ENCODE data around the gene GPANK1.

Gene GPANK1

GRCh38 chr6:31651602-31652191 lies 13.1 kb downstream of the GPANK1 start:
- no peak overlapping the region for H3K27ac ChIP-seq (ENCODE audit: low read depth, low read length)
- H3K36me3 ChIP-seq (ENCODE audit: control insufficient read depth, insufficient read depth, low read length): peaks cover 38% of the 10 kb centered on the region
- H3K4me1 ChIP-seq (ENCODE audit: control insufficient read depth, insufficient read depth, low read length): no peaks in the 10 kb centered on the region
- H3K4me3 ChIP-seq (ENCODE audit: low read depth, low read length): peak overlapping the region; percentile 85
- H3K9me3 ChIP-seq (ENCODE audit: control insufficient read depth, insufficient read depth, low read depth, low read length): no peaks in the 10 kb centered on the region
- H3K9ac ChIP-seq (ENCODE audit: low read length): peak overlapping the region; percentile 98
- H3K27me3 ChIP-seq (ENCODE audit: control insufficient read depth, insufficient read depth, low read length): no peaks in the 10 kb centered on the region

GRCh38 chr6:31645325-31645724 lies 19.5 kb downstream of the GPANK1 start:
- H3K4me1 ChIP-seq (ENCODE audit: control insufficient read depth, insufficient read depth, low read length): no peaks in the 10 kb centered on the region
- no peak overlapping the region for H3K9ac ChIP-seq (ENCODE audit: low read length)
- H3K9me3 ChIP-seq (ENCODE audit: control insufficient read depth, insufficient read depth, low read depth, low read length): no peaks in the 10 kb centered on the region
- no peak overlapping the region for H3K4me3 ChIP-seq (ENCODE audit: low read depth, low read length)
- no peak overlapping the region for H3K27ac ChIP-seq (ENCODE audit: low read depth, low read length)
- peaks cover 92% of the 10 kb centered on the region for H3K36me3 ChIP-seq (ENCODE audit: control insufficient read depth, insufficient read depth, low read length)
- H3K27me3 ChIP-seq (ENCODE audit: control insufficient read depth, insufficient read depth, low read length): no peaks in the 10 kb centered on the region

DNA sequence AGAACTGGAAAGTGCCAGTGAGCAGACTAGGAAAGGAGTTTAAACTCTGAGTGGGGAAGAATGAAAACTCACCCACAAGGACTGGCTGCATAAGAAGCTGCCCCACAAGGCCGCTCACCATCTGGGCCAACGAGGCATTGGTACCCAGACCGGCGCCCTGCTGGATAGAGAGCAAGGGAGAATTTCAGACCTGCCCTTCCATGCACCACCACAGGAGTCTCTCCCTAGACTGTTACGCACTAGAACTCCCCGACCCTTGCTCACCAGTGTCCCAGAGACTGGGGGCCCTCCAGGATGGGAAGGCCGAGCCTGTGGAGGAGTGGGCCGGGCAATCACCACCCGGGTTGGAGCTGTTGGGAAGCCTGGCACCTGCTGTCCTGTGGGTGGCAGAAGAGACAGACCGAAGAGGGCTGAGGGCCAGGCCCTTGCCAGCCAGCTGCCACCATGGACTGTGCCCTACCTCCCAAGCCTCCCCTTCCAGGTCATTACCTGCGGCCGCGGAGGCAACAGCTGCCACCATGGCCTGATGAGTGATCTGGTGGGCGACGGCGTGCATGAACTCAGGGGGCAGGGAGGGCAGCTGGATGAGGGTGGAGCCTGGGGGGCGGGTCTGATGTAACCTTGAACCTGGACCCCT lies 20.9 kb downstream of the GPANK1 start:
- H3K4me1 ChIP-seq (ENCODE audit: control insufficient read depth, insufficient read depth, low read length): no peaks in the 10 kb centered on the region
- no peaks in the 10 kb centered on the region for H3K27me3 ChIP-seq (ENCODE audit: control insufficient read depth, insufficient read depth, low read length)
- H3K4me3 ChIP-seq (ENCODE audit: low read depth, low read length): no peak overlapping the region
- H3K9ac ChIP-seq (ENCODE audit: low read length): no peak overlapping the region
- H3K27ac ChIP-seq (ENCODE audit: low read depth, low read length): no peak overlapping the region
- H3K36me3 ChIP-seq (ENCODE audit: control insufficient read depth, insufficient read depth, low read length): peaks cover 94% of the 10 kb centered on the region
- no peaks in the 10 kb centered on the region for H3K9me3 ChIP-seq (ENCODE audit: control insufficient read depth, insufficient read depth, low read depth, low read length)

DNA sequence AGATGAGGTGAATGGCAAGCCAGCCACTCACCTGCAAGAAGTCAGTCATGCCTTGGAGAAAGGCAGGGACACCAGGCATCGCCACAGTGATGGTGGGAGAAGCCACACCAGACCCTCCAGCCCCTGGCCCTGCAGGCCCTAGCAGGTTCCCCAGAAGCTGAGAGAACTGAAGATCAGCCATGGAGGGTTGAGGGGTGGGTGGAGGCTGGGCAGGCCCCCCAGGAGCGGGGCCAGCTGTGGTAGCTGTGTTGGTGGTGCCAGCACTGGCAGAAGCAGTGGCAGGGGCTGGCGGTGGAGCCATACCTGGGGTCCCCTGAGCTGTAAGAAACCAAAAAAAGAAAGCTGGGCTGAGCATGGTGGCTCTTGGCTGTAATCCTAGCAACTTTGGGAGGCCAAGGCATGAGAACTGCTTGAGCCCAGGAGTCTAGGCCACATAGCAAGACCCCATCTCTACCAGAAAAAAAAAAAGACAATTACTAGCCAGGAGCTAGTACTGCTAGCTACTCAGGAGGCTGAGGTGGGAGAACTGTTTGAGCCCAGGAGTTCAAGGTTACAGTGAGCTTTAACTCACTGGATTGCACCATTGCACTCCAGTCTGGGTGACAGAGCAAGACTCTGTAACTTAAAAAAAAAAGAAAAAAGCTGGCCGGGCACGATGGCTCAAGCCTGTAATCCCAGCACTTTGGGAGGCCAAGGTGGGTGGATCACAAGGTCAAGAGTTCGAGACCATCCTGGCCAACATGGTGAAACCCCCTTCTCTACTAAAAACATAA lies 21.8 kb downstream of the GPANK1 start:
- Histone ChIP-seq H3K9me3 (ENCODE audit: control insufficient read depth, insufficient read depth, low read depth, low read length) (no peaks in the 10 kb centered on the region), H3K9ac (ENCODE audit: low read length) (no peak overlapping the region), H3K27ac (ENCODE audit: low read depth, low read length) (no peak overlapping the region), H3K27me3 (ENCODE audit: control insufficient read depth, insufficient read depth, low read length) (no peaks in the 10 kb centered on the region), H3K36me3 (ENCODE audit: control insufficient read depth, insufficient read depth, low read length) (peaks cover 91% of the 10 kb centered on the region), H3K4me3 (ENCODE audit: low read depth, low read length) (no peak overlapping the region), H3K4me1 (ENCODE audit: control insufficient read depth, insufficient read depth, low read length) (no peaks in the 10 kb centered on the region)

DNA sequence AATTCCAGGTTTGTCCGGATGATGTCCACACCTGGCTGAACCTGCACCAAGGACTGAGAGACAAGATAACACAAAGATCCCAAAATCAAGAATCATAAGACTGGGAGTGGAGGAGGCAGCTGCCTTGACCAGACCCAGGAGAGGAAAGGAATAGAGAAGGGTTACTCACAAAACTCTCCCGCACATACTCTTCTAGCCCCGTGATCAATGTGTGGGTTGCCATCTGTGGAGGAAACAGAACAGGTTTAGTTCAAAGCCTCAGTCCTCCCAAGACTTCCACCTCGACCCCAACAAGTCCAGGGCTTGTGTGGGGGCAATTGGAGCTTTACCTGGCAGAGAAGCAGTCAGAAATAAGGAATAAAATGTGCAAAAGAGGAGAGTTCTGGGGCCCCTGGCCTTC lies 23.4 kb downstream of the GPANK1 start:
- H3K9me3 ChIP-seq (ENCODE audit: control insufficient read depth, insufficient read depth, low read depth, low read length): no peaks in the 10 kb centered on the region
- no peaks in the 10 kb centered on the region for H3K4me1 ChIP-seq (ENCODE audit: control insufficient read depth, insufficient read depth, low read length)
- no peaks in the 10 kb centered on the region for H3K27me3 ChIP-seq (ENCODE audit: control insufficient read depth, insufficient read depth, low read length)
- no peak overlapping the region for H3K27ac ChIP-seq (ENCODE audit: low read depth, low read length)
- H3K9ac ChIP-seq (ENCODE audit: low read length): no peak overlapping the region
- no peak overlapping the region for H3K4me3 ChIP-seq (ENCODE audit: low read depth, low read length)
- H3K36me3 ChIP-seq (ENCODE audit: control insufficient read depth, insufficient read depth, low read length): peaks cover 94% of the 10 kb centered on the region

DNA sequence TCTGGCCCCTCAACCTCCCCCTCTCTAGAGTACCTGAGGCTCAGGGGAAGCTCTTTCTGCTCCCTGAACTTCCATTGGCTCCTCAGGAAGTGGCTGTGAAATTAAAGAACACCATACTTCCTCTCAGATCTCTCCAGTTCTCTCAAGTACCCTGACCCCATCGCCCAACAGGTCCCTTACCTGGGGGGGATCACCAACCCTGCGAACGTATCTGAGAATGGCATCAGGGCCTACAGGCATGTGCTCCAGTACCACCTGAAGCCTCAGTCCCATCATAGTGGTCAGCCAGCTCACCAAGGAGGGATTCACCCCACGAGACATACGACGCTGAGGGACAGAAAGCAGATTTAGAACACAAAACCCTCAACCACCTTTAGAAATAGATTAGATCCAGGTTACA lies 24.2 kb downstream of the GPANK1 start:
- Histone ChIP-seq H3K36me3 (ENCODE audit: control insufficient read depth, insufficient read depth, low read length) (peaks cover 94% of the 10 kb centered on the region), H3K4me1 (ENCODE audit: control insufficient read depth, insufficient read depth, low read length) (no peaks in the 10 kb centered on the region), H3K9ac (ENCODE audit: low read length) (no peak overlapping the region), H3K4me3 (ENCODE audit: low read depth, low read length) (no peak overlapping the region), H3K27me3 (ENCODE audit: control insufficient read depth, insufficient read depth, low read length) (no peaks in the 10 kb centered on the region), H3K9me3 (ENCODE audit: control insufficient read depth, insufficient read depth, low read depth, low read length) (no peaks in the 10 kb centered on the region), H3K27ac (ENCODE audit: low read depth, low read length) (no peak overlapping the region)

DNA sequence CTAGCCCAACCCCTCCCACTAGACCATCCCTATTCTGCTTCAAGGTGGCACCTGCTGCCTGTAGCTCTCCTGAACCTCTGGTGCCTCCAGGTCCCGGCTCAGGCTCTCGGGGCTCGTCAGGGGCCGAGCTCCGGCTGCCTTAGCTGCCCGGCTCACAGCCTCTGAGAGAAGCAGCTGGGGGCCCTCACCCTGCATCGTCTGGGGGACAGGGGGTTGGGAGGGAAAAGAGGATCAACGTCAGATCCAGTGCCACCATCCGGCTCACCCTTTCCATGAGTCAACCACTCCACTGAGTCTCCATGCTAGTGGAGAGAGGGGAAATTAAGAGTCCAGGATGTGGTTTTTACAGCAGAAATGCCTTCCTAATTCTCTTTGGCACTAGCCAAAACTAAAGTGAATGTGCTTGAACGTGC lies 25.3 kb downstream of the GPANK1 start:
- no peak overlapping the region for H3K9ac ChIP-seq (ENCODE audit: low read length)
- H3K36me3 ChIP-seq (ENCODE audit: control insufficient read depth, insufficient read depth, low read length): peaks cover 94% of the 10 kb centered on the region
- no peak overlapping the region for H3K27ac ChIP-seq (ENCODE audit: low read depth, low read length)
- H3K27me3 ChIP-seq (ENCODE audit: control insufficient read depth, insufficient read depth, low read length): no peaks in the 10 kb centered on the region
- H3K9me3 ChIP-seq (ENCODE audit: control insufficient read depth, insufficient read depth, low read depth, low read length): no peaks in the 10 kb centered on the region
- no peak overlapping the region for H3K4me3 ChIP-seq (ENCODE audit: low read depth, low read length)
- H3K4me1 ChIP-seq (ENCODE audit: control insufficient read depth, insufficient read depth, low read length): no peaks in the 10 kb centered on the region

- no peak overlapping the region for H3K27ac ChIP-seq (ENCODE audit: low read depth, low read length)
- H3K9me3 ChIP-seq (ENCODE audit: control insufficient read depth, insufficient read depth, low read depth, low read length): no peaks in the 10 kb centered on the region
- H3K4me1 ChIP-seq (ENCODE audit: control insufficient read depth, insufficient read depth, low read length): no peaks in the 10 kb centered on the region
- H3K4me3 ChIP-seq (ENCODE audit: low read depth, low read length): no peak overlapping the region
- no peak overlapping the region for H3K9ac ChIP-seq (ENCODE audit: low read length)
- H3K36me3 ChIP-seq (ENCODE audit: control insufficient read depth, insufficient read depth, low read length): peaks cover 94% of the 10 kb centered on the region
- H3K27me3 ChIP-seq (ENCODE audit: control insufficient read depth, insufficient read depth, low read length): no peaks in the 10 kb centered on the region
Observed at GRCh38 chr6:31639043-31639442, 25.8 kb downstream of the GPANK1 start.

GRCh38 chr6:31636698-31637596 lies 27.9 kb downstream of the GPANK1 start:
- Histone ChIP-seq H3K9ac (ENCODE audit: low read length) (no peak overlapping the region), H3K27me3 (ENCODE audit: control insufficient read depth, insufficient read depth, low read length) (no peaks in the 10 kb centered on the region), H3K9me3 (ENCODE audit: control insufficient read depth, insufficient read depth, low read depth, low read length) (no peaks in the 10 kb centered on the region), H3K4me1 (ENCODE audit: control insufficient read depth, insufficient read depth, low read length) (no peaks in the 10 kb centered on the region), H3K27ac (ENCODE audit: low read depth, low read length) (no peak overlapping the region), H3K4me3 (ENCODE audit: low read depth, low read length) (no peak overlapping the region), H3K36me3 (ENCODE audit: control insufficient read depth, insufficient read depth, low read length) (peaks cover 97% of the 10 kb centered on the region)

- Histone ChIP-seq H3K9me3 (ENCODE audit: control insufficient read depth, insufficient read depth, low read depth, low read length) (no peaks in the 10 kb centered on the region), H3K27ac (ENCODE audit: low read depth, low read length) (no peak overlapping the region; the same call in 1 of the 2 replicates), H3K9ac (ENCODE audit: low read length) (no peak overlapping the region), H3K4me1 (ENCODE audit: control insufficient read depth, insufficient read depth, low read length) (no peaks in the 10 kb centered on the region), H3K4me3 (ENCODE audit: low read depth, low read length) (no peak overlapping the region), H3K27me3 (ENCODE audit: control insufficient read depth, insufficient read depth, low read length) (no peaks in the 10 kb centered on the region), H3K36me3 (ENCODE audit: control insufficient read depth, insufficient read depth, low read length) (peaks cover 97% of the 10 kb centered on the region)
Observed at GRCh38 chr6:31634969-31635575, 29.7 kb downstream of the GPANK1 start.

All from HUES6 (cell line).